PFSK-1 (cell line): ENCODE measurements around the gene BCL11A.

Experiments used
- FOXP2 ChIP-seq: optimal IDR thresholded peaks from 2 replicates; pipeline ENCODE3; 2011; ENCODE audit warnings: borderline replicate concordance, control low read depth, inconsistent platforms; ENCODE audit not compliant: insufficient read depth; ENCODE audit errors: extremely low read length, extremely low read depth
- POLR2AphosphoS5 ChIP-seq: IDR thresholded peaks from 2 replicates; pipeline ENCODE4 v1.6.1; 2012; ENCODE audit warnings: low read depth, mild to moderate bottlenecking, control low read depth, low read length, moderate library complexity
- SIN3A ChIP-seq: IDR thresholded peaks from 2 replicates; pipeline ENCODE4 v1.6.1; 2012; ENCODE audit warnings: mild to moderate bottlenecking, low read length, moderate library complexity, borderline replicate concordance; ENCODE audit not compliant: insufficient read depth
- TAF1 ChIP-seq: IDR thresholded peaks from 2 replicates; pipeline ENCODE4 v1.6.1; 2012; ENCODE audit warnings: low read length, control low read depth, borderline replicate concordance; ENCODE audit not compliant: insufficient read depth
- TF ChIP-seq, protein P1 (sequence below), 2 experiments: IDR thresholded peaks; 2 replicates each; pipeline versions ENCODE4 v1.6.1 to v1.8.0; 2011 to 2012; ENCODE audit warnings: low read depth in 2 of 2, low read length in 2 of 2, control low read depth in 1 of 2, inconsistent platforms in 1 of 2, mild to moderate bottlenecking in 1 of 2, moderate library complexity in 1 of 2; ENCODE audit not compliant: insufficient read depth in 1 of 2

BCL11A gene

DNA sequence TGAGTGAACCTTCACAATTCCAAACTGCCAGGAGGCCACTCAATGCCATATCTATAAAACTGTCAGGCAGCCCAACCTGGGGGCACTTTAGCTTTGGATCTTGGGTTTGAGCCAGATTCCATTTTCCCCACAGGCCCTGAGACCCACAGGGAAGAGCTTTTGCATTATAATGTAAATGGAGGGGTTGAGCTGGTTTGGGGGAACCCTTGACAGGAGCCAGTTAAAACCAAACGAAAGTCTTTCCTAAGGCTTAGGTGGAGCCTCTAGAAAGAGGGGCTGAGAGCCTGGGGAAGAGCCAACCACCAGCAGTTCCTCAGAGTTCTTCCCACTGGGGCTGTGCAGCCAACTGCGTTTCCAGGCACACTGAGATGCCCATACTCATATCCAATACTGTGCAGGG is 42.7 kb downstream of the BCL11A start:
- TF ChIP-seq SIN3A, result no peak
- TF ChIP-seq POLR2AphosphoS5, result no peak
- TF ChIP-seq, protein P1, sequence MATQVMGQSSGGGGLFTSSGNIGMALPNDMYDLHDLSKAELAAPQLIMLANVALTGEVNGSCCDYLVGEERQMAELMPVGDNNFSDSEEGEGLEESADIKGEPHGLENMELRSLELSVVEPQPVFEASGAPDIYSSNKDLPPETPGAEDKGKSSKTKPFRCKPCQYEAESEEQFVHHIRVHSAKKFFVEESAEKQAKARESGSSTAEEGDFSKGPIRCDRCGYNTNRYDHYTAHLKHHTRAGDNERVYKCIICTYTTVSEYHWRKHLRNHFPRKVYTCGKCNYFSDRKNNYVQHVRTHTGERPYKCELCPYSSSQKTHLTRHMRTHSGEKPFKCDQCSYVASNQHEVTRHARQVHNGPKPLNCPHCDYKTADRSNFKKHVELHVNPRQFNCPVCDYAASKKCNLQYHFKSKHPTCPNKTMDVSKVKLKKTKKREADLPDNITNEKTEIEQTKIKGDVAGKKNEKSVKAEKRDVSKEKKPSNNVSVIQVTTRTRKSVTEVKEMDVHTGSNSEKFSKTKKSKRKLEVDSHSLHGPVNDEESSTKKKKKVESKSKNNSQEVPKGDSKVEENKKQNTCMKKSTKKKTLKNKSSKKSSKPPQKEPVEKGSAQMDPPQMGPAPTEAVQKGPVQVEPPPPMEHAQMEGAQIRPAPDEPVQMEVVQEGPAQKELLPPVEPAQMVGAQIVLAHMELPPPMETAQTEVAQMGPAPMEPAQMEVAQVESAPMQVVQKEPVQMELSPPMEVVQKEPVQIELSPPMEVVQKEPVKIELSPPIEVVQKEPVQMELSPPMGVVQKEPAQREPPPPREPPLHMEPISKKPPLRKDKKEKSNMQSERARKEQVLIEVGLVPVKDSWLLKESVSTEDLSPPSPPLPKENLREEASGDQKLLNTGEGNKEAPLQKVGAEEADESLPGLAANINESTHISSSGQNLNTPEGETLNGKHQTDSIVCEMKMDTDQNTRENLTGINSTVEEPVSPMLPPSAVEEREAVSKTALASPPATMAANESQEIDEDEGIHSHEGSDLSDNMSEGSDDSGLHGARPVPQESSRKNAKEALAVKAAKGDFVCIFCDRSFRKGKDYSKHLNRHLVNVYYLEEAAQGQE (IDR thresholded peaks at IDR 0.05; ENCODE audit: insufficient read depth in 1 of 2, low read depth in 2 of 2, low read length in 2 of 2), result no peak
- TF ChIP-seq TAF1, result no peak
- TF ChIP-seq FOXP2, result no peak

DNA sequence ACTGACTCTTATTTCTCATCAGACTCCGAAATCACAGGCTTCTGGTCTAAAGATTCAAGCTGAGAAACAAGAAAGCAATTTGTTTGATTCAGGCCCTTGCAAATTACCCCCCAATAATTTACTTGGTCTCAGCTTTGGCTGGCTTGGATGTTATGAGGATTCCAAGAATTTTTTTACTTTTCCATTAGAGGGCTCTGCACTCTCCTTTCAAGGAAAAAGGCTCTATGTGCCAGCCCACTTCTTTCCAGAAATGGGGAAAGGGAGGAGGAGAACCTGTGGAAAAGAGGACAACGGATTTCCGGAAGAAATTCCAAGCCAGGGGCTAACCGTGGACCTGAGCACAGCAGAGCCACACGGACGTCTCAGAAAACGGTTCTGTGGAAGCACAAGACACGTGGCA is 44.4 kb downstream of the BCL11A start:
- no peak for TF ChIP-seq POLR2AphosphoS5
- TF ChIP-seq SIN3A, result no peak
- no peak for TF ChIP-seq TAF1
- TF ChIP-seq, protein P1 (IDR thresholded peaks at IDR 0.05; ENCODE audit: insufficient read depth in 1 of 2, low read depth in 2 of 2, low read length in 2 of 2), result no peak

DNA sequence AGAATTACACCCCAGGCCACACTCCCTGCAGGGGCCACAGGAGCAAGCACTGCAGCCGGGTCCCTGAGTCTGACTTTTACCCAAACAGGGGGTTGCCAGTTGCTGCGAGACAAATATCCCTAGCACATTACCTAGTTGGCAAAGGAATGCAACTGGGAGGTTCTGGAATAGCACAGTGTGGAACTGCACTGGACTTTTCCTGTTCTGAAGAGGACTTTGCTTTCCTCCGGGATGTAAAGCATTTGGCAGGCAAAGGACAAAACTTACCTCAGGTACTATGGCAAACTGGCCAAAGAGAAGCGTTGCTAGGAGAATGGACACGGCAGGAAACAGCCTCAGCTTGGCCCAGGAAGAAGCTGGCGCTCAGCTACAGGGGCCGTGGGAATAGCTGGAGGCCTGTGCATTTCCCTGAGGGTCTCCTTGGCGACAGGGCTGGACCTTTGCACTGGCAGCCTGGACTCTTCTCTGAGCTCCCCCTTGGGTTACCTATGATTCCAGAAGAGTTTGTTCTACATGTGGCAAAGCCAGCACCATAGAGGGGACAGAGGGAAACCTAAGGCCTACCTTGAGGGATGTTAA is 45.0 kb downstream of the BCL11A start:
- TF ChIP-seq POLR2AphosphoS5, result no peak
- TF ChIP-seq FOXP2, result no peak
- TF ChIP-seq SIN3A, result no peak
- TF ChIP-seq, protein P1 (IDR thresholded peaks at IDR 0.05; ENCODE audit: insufficient read depth in 1 of 2, low read depth in 2 of 2, low read length in 2 of 2), result no peak
- no peak for TF ChIP-seq TAF1

DNA sequence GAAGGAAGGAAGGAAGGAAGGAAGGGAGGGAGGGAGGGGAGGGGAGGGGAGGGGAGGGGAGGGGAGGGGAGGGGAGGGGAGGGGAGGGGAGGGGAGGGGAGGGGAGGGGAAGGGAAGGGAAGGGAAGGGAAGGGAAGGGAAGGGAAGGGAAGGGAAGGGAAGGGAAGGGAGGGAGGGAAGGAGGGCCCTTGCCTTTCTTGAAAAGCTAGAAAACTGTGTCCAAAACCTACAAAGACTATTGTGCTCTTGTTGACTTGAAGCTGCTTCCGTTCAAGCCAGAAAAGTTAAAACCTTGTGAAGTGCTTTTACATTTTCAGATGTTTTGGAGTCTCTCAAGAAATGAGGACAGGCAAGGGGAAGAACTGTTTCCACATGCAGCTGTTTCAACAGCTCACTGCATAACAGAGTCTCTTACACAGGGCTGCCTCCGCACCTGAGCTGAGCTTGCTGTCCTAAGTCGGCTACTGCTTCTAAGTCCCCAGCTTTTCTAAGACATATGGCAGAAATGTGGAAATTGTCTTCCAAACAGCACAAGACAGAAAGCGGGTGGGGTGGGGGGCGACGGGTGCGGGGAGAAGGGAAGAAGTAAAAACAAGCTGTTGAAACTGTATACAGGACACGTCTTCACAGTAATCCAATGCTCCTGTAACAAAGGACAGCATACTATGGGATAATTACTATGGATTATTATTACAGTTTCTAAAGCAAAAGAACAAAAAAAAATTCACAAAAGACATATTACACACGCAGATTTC is 46.1 kb downstream of the BCL11A start:
- TF ChIP-seq, protein P1 (IDR thresholded peaks at IDR 0.05; ENCODE audit: insufficient read depth in 1 of 2, low read depth in 2 of 2, low read length in 2 of 2), result no peak
- TF ChIP-seq POLR2AphosphoS5 (no peak), FOXP2 (no peak), SIN3A (no peak), TAF1 (no peak)
